ENCODE data around the gene GAB4.

Gene GAB4

GRCh38 chr22:16988257-16988656, 19.8 kb downstream of the GAB4 start:
- DNase-seq (ENCODE audit: low read depth) = no peak

- no peak for DNase-seq (ENCODE audit: low read depth)
Measured at GRCh38 chr22:16987822-16988221, 20.2 kb downstream of the GAB4 start.

GRCh38 chr22:16975155-16975885, 32.7 kb downstream of the GAB4 start:
- DNase-seq (ENCODE audit: low read depth) = no peak

GRCh38 chr22:16974298-16975084, 33.5 kb downstream of the GAB4 start:
- DNase-seq (ENCODE audit: low read depth) = no peak

GRCh38 chr22:16973591-16974297, 34.3 kb downstream of the GAB4 start:
- no peak for DNase-seq (ENCODE audit: low read depth)

GRCh38 chr22:16972311-16972710, 35.7 kb downstream of the GAB4 start:
- no peak for DNase-seq (ENCODE audit: low read depth)

- no peak for DNase-seq (ENCODE audit: low read depth)
Measured at GRCh38 chr22:16970446-16970845, 37.6 kb downstream of the GAB4 start.

- no peak for DNase-seq (ENCODE audit: low read depth)
Measured at GRCh38 chr22:16969508-16970327, 38.3 kb downstream of the GAB4 start.

- no peak for DNase-seq (ENCODE audit: low read depth)
Measured at GRCh38 chr22:16968218-16968595, 39.8 kb downstream of the GAB4 start.

- no peak for DNase-seq (ENCODE audit: low read depth)
Measured at GRCh38 chr22:16967453-16968217, 40.4 kb downstream of the GAB4 start.

GRCh38 chr22:16966251-16966650, 41.8 kb downstream of the GAB4 start:
- DNase-seq (ENCODE audit: low read depth) = no peak

GRCh38 chr22:16965560-16965959, 42.5 kb downstream of the GAB4 start:
- DNase-seq (ENCODE audit: low read depth) = no peak

GRCh38 chr22:16965083-16965482, 42.9 kb downstream of the GAB4 start:
- no peak for DNase-seq (ENCODE audit: low read depth)

- DNase-seq (ENCODE audit: low read depth) = no peak
Measured at GRCh38 chr22:16964366-16964765, 43.7 kb downstream of the GAB4 start.

- no peak for DNase-seq (ENCODE audit: low read depth)
Measured at GRCh38 chr22:16963189-16963945, 44.7 kb downstream of the GAB4 start.

GRCh38 chr22:16962501-16962900, 45.5 kb downstream of the GAB4 start:
- DNase-seq (ENCODE audit: low read depth) = no peak

GRCh38 chr22:16961477-16962186, 46.4 kb downstream of the GAB4 start:
- DNase-seq (ENCODE audit: low read depth) = no peak

- no peak for DNase-seq (ENCODE audit: low read depth)
Measured at GRCh38 chr22:16960884-16961249, 47.2 kb downstream of the GAB4 start.

- DNase-seq (ENCODE audit: low read depth) = no peak
Measured at GRCh38 chr22:16960220-16960883, 47.7 kb downstream of the GAB4 start.

All from stimulated activated CD8-positive, alpha-beta memory T cell treated with anti-CD3 and anti-CD28 coated beads, Interleukin-15, amount 100 ng/mL, for 1 hour (primary cell).